GM23338 (cell line): ENCODE results near the gene DLG2. TPM values are rescaled to one million over a fixed set of nuclear protein-coding genes. Genes with fewer than 3 reads are reported as not detected.
A peak's percentile ranks its signal among the peaks of the same experiment; 100 is the strongest.

Experiments
- ATAC-seq: fragments of 200-7000 bp; cut with Tn5 transposase; 3 replicates; pipeline ENCODE4 v1.9.1; 2020
- DNase-seq: peaks from one replicate; pipeline ENCODE4 v3.0.0-alpha.2; 2015; ENCODE audit warnings: low spot score
- H2AFZ ChIP-seq: fragments of 200-600 bp; sonication (generic); 2 replicates; pipeline ENCODE4 v1.8.0; 2016; ENCODE audit warnings: antibody characterized with exemption, mild to moderate bottlenecking, moderate library complexity
- H3F3A ChIP-seq: fragments of 200-600 bp; sonication (generic); replicated peaks from 2 replicates; pipeline ENCODE4 v1.8.0; 2017; ENCODE audit warnings: antibody characterized with exemption, mixed run types, low read depth
- H3K27ac ChIP-seq: fragments of 200-600 bp; sonication (generic); 2 replicates; pipeline ENCODE4 v1.6.1; 2016; ENCODE audit warnings: low read depth
- H3K27me3 ChIP-seq: fragments of 200-600 bp; sonication (generic); 2 replicates; pipeline ENCODE4 v1.8.0; 2016; ENCODE audit warnings: mild to moderate bottlenecking, mixed run types, moderate library complexity; ENCODE audit not compliant: insufficient read depth
- H3K36me3 ChIP-seq: fragments of 200-600 bp; sonication (generic); 2 replicates; pipeline ENCODE4 v1.8.0; 2016; ENCODE audit warnings: mild to moderate bottlenecking; ENCODE audit not compliant: insufficient read depth
- H3K4me1 ChIP-seq: fragments of 200-600 bp; sonication (generic); 2 replicates; pipeline ENCODE4 v1.8.0; 2016; ENCODE audit warnings: mild to moderate bottlenecking, moderate library complexity; ENCODE audit not compliant: insufficient read depth
- H3K4me2 ChIP-seq: fragments of 200-600 bp; sonication (generic); 2 replicates; pipeline ENCODE4 v1.7.1; 2017; ENCODE audit warnings: mixed run types
- H3K4me3 ChIP-seq: fragments of 200-600 bp; sonication (generic); 2 replicates; pipeline ENCODE4 v1.6.1; 2016; ENCODE audit warnings: mixed run types
- H3K79me2 ChIP-seq: fragments of 200-600 bp; sonication (generic); replicated peaks from 2 replicates; pipeline ENCODE4 v1.8.0; 2017; ENCODE audit warnings: mild to moderate bottlenecking; ENCODE audit not compliant: insufficient read depth
- H3K9me2 ChIP-seq: fragments of 200-600 bp; sonication (generic); 2 replicates; pipeline ENCODE4 v1.8.0; 2017; ENCODE audit not compliant: insufficient read depth
- H4K20me1 ChIP-seq: fragments of 200-600 bp; sonication (generic); replicated peaks from 2 replicates; pipeline ENCODE4 v1.8.0; 2017; ENCODE audit warnings: mild to moderate bottlenecking; ENCODE audit not compliant: insufficient read depth
- H3K27ac Mint-ChIP-seq: 2 replicates; pipeline ENCODE4 v1.8.0; 2020; ENCODE audit warnings: inconsistent platforms, mild to moderate bottlenecking, moderate library complexity, mixed read lengths
- H3K27me3 Mint-ChIP-seq: 3 replicates; pipeline ENCODE4 v1.8.0; 2022; ENCODE audit warnings: low read depth, mild to moderate bottlenecking, moderate library complexity, mixed read lengths, inconsistent platforms; ENCODE audit not compliant: insufficient read depth, poor library complexity
- H3K36me3 Mint-ChIP-seq: 3 replicates; pipeline ENCODE4 v1.8.0; 2021; ENCODE audit warnings: low read depth, mild to moderate bottlenecking, inconsistent platforms, moderate library complexity, mixed read lengths
- H3K4me1 Mint-ChIP-seq: 3 replicates; pipeline ENCODE4 v1.8.0; 2020; ENCODE audit warnings: mild to moderate bottlenecking, inconsistent platforms, mixed read lengths
- H3K4me3 Mint-ChIP-seq: 3 replicates; pipeline ENCODE4 v1.8.0; 2021; ENCODE audit warnings: moderate library complexity, mild to moderate bottlenecking, inconsistent platforms, mixed read lengths
- H3K9me3 Mint-ChIP-seq: 3 replicates; pipeline ENCODE4 v1.8.0; 2020; ENCODE audit warnings: moderate library complexity, mild to moderate bottlenecking, inconsistent platforms, mixed read lengths
- CREB1 ChIP-seq: fragments of 250-450 bp; sonication (Bioruptor Pico); IDR thresholded peaks from 2 replicates; pipeline ENCODE4 v1.5.0; 2020; ENCODE audit warnings: low read depth, mild to moderate bottlenecking, moderate library complexity
- ETS1 ChIP-seq: IDR thresholded peaks from 2 replicates; pipeline ENCODE4 v1.6.1; 2016; ENCODE audit warnings: antibody characterized with exemption
- JUNB ChIP-seq: IDR thresholded peaks from one replicate; pipeline ENCODE4 v1.6.1; 2016; ENCODE audit warnings: antibody characterized with exemption; ENCODE audit not compliant: unreplicated experiment
- NANOG ChIP-seq: IDR thresholded peaks from 2 replicates; pipeline ENCODE4 v1.6.1; 2016; ENCODE audit warnings: antibody characterized with exemption, borderline replicate concordance
- polyA plus RNA-seq: library from polyadenylated mRNA; unstranded; fragments of >200 nt; fragmentation: Nextera tagmentation; extraction: Ambion mirVana; gene quantifications from 2 replicates; pipeline ENCODE4 v1.2.1, GENCODE V29; 2016
- total RNA-seq: library from RNA; depleted of rRNA; stranded (reverse); fragments of >200 nt; shearing (Covaris generic); gene quantifications from 2 replicates; pipeline ENCODE4 v1.2.3, GENCODE V29; 2014
- TF ChIP-seq, protein P1 (sequence below): fragments of 250-450 bp; sonication (Bioruptor Pico); IDR thresholded peaks from 2 replicates; pipeline ENCODE4 v1.5.0; 2020; ENCODE audit warnings: mild to moderate bottlenecking, moderate library complexity

DLG2 gene
- total and polyA plus RNA-seq, 2 experiments from 2014 or later, result 19.8 to 21.5 TPM

DNA sequence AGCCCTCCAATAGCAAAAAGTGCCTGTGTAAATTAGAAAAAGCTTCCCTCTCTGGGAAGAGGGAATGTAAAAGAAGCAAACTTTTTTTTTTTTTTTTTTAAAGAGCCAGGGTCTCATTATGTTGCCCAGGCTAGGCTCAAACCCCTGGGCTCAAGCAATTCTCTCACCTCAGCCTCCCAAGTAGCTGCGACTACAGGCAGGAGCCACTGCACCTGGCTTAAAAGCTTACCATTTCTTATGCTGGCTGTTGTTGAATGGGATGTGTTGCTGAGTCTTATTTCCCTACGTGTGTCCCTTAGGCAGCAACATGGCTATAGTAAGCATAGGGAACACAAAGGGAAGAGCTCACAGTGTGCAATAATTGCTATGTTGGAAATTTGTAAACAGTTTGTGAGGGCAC is 2115.5 kb downstream of the DLG2 start:
- Mint-ChIP-seq H3K27ac (no peak overlapping the region), H3K9me3 (peaks cover 5% of the 10 kb centered on the region; the same call in 2 of the 3 replicates), H3K4me1 (peaks cover 12% of the 10 kb centered on the region), H3K36me3 (peaks cover 6% of the 10 kb centered on the region; the same call in 1 of the 3 replicates), H3K27me3 (no peaks in the 10 kb centered on the region), H3K4me3 (no peak overlapping the region)
- H3K27me3 ChIP-seq, result no peaks in the 10 kb centered on the region
- H3F3A ChIP-seq, result no peaks in the 10 kb centered on the region
- peaks cover 13% of the 10 kb centered on the region for H3K4me1 ChIP-seq
- DNase-seq, result peak; percentile 17
- no peaks in the 10 kb centered on the region for H3K36me3 ChIP-seq
- no peaks in the 10 kb centered on the region for H4K20me1 ChIP-seq
- H2AFZ ChIP-seq, result no peak overlapping the region
- H3K4me3 ChIP-seq, result no peak overlapping the region
- TF ChIP-seq CREB1 (CRISPR knock-in tag), result no peak
- TF ChIP-seq NANOG, result no peak
- TF ChIP-seq JUNB, result no peak
- no peak for TF ChIP-seq ETS1
- TF ChIP-seq, protein P1, sequence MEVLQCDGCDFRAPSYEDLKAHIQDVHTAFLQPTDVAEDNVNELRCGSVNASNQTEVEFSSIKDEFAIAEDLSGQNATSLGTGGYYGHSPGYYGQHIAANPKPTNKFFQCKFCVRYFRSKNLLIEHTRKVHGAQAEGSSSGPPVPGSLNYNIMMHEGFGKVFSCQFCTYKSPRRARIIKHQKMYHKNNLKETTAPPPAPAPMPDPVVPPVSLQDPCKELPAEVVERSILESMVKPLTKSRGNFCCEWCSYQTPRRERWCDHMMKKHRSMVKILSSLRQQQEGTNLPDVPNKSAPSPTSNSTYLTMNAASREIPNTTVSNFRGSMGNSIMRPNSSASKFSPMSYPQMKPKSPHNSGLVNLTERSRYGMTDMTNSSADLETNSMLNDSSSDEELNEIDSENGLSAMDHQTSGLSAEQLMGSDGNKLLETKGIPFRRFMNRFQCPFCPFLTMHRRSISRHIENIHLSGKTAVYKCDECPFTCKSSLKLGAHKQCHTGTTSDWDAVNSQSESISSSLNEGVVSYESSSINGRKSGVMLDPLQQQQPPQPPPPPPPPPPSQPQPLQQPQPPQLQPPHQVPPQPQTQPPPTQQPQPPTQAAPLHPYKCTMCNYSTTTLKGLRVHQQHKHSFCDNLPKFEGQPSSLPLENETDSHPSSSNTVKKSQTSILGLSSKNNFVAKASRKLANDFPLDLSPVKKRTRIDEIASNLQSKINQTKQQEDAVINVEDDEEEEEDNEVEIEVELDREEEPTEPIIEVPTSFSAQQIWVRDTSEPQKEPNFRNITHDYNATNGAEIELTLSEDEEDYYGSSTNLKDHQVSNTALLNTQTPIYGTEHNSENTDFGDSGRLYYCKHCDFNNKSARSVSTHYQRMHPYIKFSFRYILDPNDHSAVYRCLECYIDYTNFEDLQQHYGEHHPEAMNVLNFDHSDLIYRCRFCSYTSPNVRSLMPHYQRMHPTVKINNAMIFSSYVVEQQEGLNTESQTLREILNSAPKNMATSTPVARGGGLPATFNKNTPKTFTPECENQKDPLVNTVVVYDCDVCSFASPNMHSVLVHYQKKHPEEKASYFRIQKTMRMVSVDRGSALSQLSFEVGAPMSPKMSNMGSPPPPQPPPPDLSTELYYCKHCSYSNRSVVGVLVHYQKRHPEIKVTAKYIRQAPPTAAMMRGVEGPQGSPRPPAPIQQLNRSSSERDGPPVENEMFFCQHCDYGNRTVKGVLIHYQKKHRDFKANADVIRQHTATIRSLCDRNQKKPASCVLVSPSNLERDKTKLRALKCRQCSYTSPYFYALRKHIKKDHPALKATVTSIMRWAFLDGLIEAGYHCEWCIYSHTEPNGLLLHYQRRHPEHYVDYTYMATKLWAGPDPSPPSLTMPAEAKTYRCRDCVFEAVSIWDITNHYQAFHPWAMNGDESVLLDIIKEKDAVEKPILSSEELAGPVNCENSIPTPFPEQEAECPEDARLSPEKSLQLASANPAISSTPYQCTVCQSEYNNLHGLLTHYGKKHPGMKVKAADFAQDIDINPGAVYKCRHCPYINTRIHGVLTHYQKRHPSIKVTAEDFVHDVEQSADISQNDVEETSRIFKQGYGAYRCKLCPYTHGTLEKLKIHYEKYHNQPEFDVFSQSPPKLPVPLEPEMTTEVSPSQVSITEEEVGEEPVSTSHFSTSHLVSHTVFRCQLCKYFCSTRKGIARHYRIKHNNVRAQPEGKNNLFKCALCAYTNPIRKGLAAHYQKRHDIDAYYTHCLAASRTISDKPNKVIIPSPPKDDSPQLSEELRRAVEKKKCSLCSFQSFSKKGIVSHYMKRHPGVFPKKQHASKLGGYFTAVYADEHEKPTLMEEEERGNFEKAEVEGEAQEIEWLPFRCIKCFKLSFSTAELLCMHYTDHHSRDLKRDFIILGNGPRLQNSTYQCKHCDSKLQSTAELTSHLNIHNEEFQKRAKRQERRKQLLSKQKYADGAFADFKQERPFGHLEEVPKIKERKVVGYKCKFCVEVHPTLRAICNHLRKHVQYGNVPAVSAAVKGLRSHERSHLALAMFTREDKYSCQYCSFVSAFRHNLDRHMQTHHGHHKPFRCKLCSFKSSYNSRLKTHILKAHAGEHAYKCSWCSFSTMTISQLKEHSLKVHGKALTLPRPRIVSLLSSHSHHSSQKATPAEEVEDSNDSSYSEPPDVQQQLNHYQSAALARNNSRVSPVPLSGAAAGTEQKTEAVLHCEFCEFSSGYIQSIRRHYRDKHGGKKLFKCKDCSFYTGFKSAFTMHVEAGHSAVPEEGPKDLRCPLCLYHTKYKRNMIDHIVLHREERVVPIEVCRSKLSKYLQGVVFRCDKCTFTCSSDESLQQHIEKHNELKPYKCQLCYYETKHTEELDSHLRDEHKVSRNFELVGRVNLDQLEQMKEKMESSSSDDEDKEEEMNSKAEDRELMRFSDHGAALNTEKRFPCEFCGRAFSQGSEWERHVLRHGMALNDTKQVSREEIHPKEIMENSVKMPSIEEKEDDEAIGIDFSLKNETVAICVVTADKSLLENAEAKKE (CRISPR knock-in tag), result no peak
- no peaks in the 10 kb centered on the region for H3K79me2 ChIP-seq
- peak; percentile 71 for ATAC-seq
- H3K4me2 ChIP-seq, result no peak overlapping the region
- peak overlapping the region; percentile 42 for H3K27ac ChIP-seq
- 0 out of 2 replicates have a peak, but pooled peaks cover 8% of the 10 kb centered on the region for H3K9me2 ChIP-seq
